Measurements from ENCODE around the gene SLC6A18.

DNA sequence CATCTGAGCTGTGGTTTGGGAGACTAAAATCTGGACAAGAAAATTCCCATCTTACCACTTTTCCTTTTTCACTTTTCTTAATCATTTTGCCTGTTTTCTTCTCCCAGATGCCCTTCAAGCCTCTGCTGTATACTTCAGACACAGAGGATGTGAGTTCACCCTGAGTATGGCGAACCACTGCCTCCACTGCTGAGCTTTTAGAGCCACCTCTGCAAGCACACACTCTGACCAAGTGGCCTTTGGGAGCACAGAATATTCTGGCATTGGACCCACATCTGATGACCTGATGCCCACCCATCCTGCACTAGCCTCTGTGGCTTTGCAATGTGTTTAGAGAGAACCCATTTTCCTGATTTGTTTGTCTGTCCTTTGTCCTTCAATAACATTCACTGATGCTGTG is 37.2 kb downstream of the SLC6A18 start:
- TF ChIP-seq, protein P1, sequence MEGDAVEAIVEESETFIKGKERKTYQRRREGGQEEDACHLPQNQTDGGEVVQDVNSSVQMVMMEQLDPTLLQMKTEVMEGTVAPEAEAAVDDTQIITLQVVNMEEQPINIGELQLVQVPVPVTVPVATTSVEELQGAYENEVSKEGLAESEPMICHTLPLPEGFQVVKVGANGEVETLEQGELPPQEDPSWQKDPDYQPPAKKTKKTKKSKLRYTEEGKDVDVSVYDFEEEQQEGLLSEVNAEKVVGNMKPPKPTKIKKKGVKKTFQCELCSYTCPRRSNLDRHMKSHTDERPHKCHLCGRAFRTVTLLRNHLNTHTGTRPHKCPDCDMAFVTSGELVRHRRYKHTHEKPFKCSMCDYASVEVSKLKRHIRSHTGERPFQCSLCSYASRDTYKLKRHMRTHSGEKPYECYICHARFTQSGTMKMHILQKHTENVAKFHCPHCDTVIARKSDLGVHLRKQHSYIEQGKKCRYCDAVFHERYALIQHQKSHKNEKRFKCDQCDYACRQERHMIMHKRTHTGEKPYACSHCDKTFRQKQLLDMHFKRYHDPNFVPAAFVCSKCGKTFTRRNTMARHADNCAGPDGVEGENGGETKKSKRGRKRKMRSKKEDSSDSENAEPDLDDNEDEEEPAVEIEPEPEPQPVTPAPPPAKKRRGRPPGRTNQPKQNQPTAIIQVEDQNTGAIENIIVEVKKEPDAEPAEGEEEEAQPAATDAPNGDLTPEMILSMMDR (IDR thresholded peaks at IDR 0.05): no peak
- no peak for TF ChIP-seq POLR2AphosphoS5 (IDR thresholded peaks at IDR 0.05; ENCODE audit: insufficient read depth in 1 of 2, low read depth in 1 of 2)

Data from vagina (tissue), 2 donors.